Camera-type eye (tissue), 1 donor: ENCODE measurements around the gene CYP26B1. TPM values are rescaled to one million over a fixed set of nuclear protein-coding genes. Genes with fewer than 3 reads are reported as not detected.

Source experiments
- total RNA-seq: library from RNA; depleted of rRNA; stranded (reverse); fragments of >200 nt; gene quantifications from one replicate; pipeline ENCODE4 v1.2.3, GENCODE V29; 2014

CYP26B1 gene
- total RNA-seq, result 12.8 TPM

GRCh38 chr2:72147303-72147971 is at the start of gene CYP26B1:
CYP26B1 (minus strand) TSS chr2:72147862; CDS start chr2:72147834, 28 bp downstream.

